Measurements from ENCODE around the gene ACSM5. TPM values are rescaled to one million over a fixed set of nuclear protein-coding genes. Genes with fewer than 3 reads are reported as not detected.

The ACSM5 gene
- total RNA-seq (not detected in 2 replicates), polyA plus RNA-seq (not detected in 2 replicates), polyA minus RNA-seq (not detected in 2 replicates)
- total RNA-seq (2013) = not detected

GRCh38 chr16:20409398-20410120 lies at the start of gene ACSM5:
Gene ACSM5, plus strand, starts transcription at chr16:20409534. Its CDS starts 1,951 bp downstream, at chr16:20411485.
- H3K4me3 ChIP-seq (ENCODE audit: control extremely low read depth in 1 of 5, extremely low read depth in 1 of 5, insufficient read depth in 1 of 5, low read depth in 2 of 5, low read length in 4 of 5) = no peak within 1 kb of the TSS
- H3K4me1 ChIP-seq (ENCODE audit: control insufficient read depth in 2 of 2, insufficient read depth in 2 of 2, low read length in 2 of 2) = peaks cover 0 to 9% of the 10 kb centered on the region in 2 donors
- no peaks in the 10 kb centered on the region for H3K27me3 ChIP-seq (replicated peaks in 1 of 4; ENCODE audit: control extremely low read depth in 1 of 4, control insufficient read depth in 3 of 4, insufficient read depth in 4 of 4, low read length in 3 of 4)
- no peaks in the 10 kb centered on the region for H3K79me2 ChIP-seq (ENCODE audit: control insufficient read depth, insufficient read depth, low read length)
- peak within 1 kb of the TSS; percentile 18 for H3K4me2 ChIP-seq (replicated peaks; ENCODE audit: low read depth, low read length, poor library complexity, severe bottlenecking)
- H2AFZ ChIP-seq (ENCODE audit: insufficient read depth, low read depth, low read length, poor library complexity, severe bottlenecking) = peak within 1 kb of the TSS; percentile 47
- no peaks in the 10 kb centered on the region for H3K9me3 ChIP-seq (ENCODE audit: control extremely low read depth in 1 of 3, control insufficient read depth in 2 of 3, insufficient read depth in 1 of 3, low read length in 2 of 3)
- ATAC-seq (ENCODE audit: low read depth) (peak; percentile 28), DNase-seq (no peak)
- H3K9ac ChIP-seq (ENCODE audit: low read length) = no peak within 1 kb of the TSS
- Mint-ChIP-seq H3K9me3 (ENCODE audit: insufficient read depth) (no peaks in the 10 kb centered on the region), H3K4me1 (peaks cover 7% of the 10 kb centered on the region), H3K27ac (peak within 1 kb of the TSS; percentile 80), H3K27me3 (peaks cover 10% of the 10 kb centered on the region), H3K4me3 (peak within 1 kb of the TSS; percentile 18)
- no peaks in the 10 kb centered on the region for H3K36me3 ChIP-seq (replicated peaks in 1 of 2; ENCODE audit: control extremely low read depth in 1 of 2, control insufficient read depth in 1 of 2, extremely low read depth in 1 of 2, insufficient read depth in 2 of 2, low read length in 1 of 2)
- ChIA-PET POLR2A (no interaction called here), CTCF (interaction anchor here (1.9 kb wide), 1 partner anchor 24 kb away, joined by 5 read pairs; no protein-coding TSS in a partner anchor)
- 88% methylated on average over 2 of the region's 6 CpGs for WGBS (ENCODE audit: insufficient coverage)
- TF ChIP-seq, protein P1, sequence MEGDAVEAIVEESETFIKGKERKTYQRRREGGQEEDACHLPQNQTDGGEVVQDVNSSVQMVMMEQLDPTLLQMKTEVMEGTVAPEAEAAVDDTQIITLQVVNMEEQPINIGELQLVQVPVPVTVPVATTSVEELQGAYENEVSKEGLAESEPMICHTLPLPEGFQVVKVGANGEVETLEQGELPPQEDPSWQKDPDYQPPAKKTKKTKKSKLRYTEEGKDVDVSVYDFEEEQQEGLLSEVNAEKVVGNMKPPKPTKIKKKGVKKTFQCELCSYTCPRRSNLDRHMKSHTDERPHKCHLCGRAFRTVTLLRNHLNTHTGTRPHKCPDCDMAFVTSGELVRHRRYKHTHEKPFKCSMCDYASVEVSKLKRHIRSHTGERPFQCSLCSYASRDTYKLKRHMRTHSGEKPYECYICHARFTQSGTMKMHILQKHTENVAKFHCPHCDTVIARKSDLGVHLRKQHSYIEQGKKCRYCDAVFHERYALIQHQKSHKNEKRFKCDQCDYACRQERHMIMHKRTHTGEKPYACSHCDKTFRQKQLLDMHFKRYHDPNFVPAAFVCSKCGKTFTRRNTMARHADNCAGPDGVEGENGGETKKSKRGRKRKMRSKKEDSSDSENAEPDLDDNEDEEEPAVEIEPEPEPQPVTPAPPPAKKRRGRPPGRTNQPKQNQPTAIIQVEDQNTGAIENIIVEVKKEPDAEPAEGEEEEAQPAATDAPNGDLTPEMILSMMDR (IDR thresholded peaks at IDR 0.05) = no peak
- no peak for TF ChIP-seq EZH2 (IDR thresholded peaks at IDR 0.05; ENCODE audit: borderline replicate concordance, insufficient read depth, low read depth, low read length, poor library complexity, severe bottlenecking)
- intact Hi-C loops (cut with micrococcal nuclease) = no loop called here
- H4K20me1 ChIP-seq (ENCODE audit: control insufficient read depth, insufficient read depth, low read length, poor library complexity, severe bottlenecking) = no peaks in the 10 kb centered on the region
- no peak within 1 kb of the TSS for H3K27ac ChIP-seq (ENCODE audit: low read length in 2 of 2)

DNA sequence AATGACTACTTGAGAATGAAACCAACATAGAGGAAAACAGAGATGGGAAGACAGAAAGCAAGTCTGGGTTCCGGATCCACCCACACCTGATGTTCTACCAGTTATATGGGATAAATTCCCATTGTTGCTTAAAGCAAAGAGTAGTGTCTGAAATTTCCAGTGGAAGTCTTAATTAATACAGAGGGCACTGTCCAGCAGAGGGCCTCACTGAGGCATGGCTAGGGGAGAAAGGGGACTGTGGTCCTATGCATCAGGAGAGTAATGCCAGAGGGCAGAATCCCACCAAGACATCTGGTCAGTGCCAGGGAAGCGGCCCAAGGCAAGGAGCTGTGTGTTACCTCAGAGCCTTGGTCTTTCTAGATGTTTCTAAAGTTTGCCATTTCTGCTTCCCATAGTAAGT lies 49.3 kb upstream of the ACSM5 start:
- H3K4me1 ChIP-seq (ENCODE audit: control insufficient read depth in 2 of 2, insufficient read depth in 2 of 2, low read length in 2 of 2) = no peaks in the 10 kb centered on the region
- TF ChIP-seq, protein P1 (IDR thresholded peaks at IDR 0.05) = no peak
- TF ChIP-seq EZH2 (IDR thresholded peaks at IDR 0.05; ENCODE audit: borderline replicate concordance, insufficient read depth, low read depth, low read length, poor library complexity, severe bottlenecking) = no peak
- H3K36me3 ChIP-seq (replicated peaks in 1 of 2; ENCODE audit: control extremely low read depth in 1 of 2, control insufficient read depth in 1 of 2, extremely low read depth in 1 of 2, insufficient read depth in 2 of 2, low read length in 1 of 2) = no peaks in the 10 kb centered on the region
- no peaks in the 10 kb centered on the region for H4K20me1 ChIP-seq (ENCODE audit: control insufficient read depth, insufficient read depth, low read length, poor library complexity, severe bottlenecking)
- intact Hi-C loops (cut with micrococcal nuclease) = no loop called here
- H3K27ac ChIP-seq (ENCODE audit: low read length in 2 of 2) = no peak overlapping the region
- DNase-seq = no peak
- no peak overlapping the region for H3K4me3 Mint-ChIP-seq
- ATAC-seq (ENCODE audit: low read depth) = no peak
- no peak overlapping the region for H3K9ac ChIP-seq (ENCODE audit: low read length)
- H3K4me3 ChIP-seq (ENCODE audit: control extremely low read depth in 1 of 5, extremely low read depth in 1 of 5, insufficient read depth in 1 of 5, low read depth in 2 of 5, low read length in 4 of 5) = no peak overlapping the region
- CTCF ChIA-PET = no interaction called here
- H3K27me3 ChIP-seq (replicated peaks in 1 of 4; ENCODE audit: control extremely low read depth in 1 of 4, control insufficient read depth in 3 of 4, insufficient read depth in 4 of 4, low read length in 3 of 4) = peaks cover 0 to 3% (median 0%) of the 10 kb centered on the region in 4 experiments
- H3K79me2 ChIP-seq (ENCODE audit: control insufficient read depth, insufficient read depth, low read length) = no peaks in the 10 kb centered on the region
- WGBS (ENCODE audit: insufficient coverage) = 71% methylated on average over 1 of the region's 2 CpGs
- no peak overlapping the region for H2AFZ ChIP-seq (ENCODE audit: insufficient read depth, low read depth, low read length, poor library complexity, severe bottlenecking)
- peaks cover 2% of the 10 kb centered on the region for H3K9me3 Mint-ChIP-seq (ENCODE audit: insufficient read depth)
- peaks cover 0 to 5% (median 0%) of the 10 kb centered on the region in 3 donors for H3K9me3 ChIP-seq (ENCODE audit: control extremely low read depth in 1 of 3, control insufficient read depth in 2 of 3, insufficient read depth in 1 of 3, low read length in 2 of 3)
- H3K4me1 Mint-ChIP-seq = no peaks in the 10 kb centered on the region
- POLR2A ChIA-PET = no interaction called here
- H3K4me2 ChIP-seq (replicated peaks; ENCODE audit: low read depth, low read length, poor library complexity, severe bottlenecking) = no peak overlapping the region
- peaks cover 23% of the 10 kb centered on the region for H3K27me3 Mint-ChIP-seq
- no peak overlapping the region for H3K27ac Mint-ChIP-seq

Data from B cell (primary cell).